ENCODE measurements around the gene GP1BA.
"Not testable (repeated sequence)": the region's sequence is repeated elsewhere in the genome, so short reads cannot be mapped to it uniquely, and the experiment has no call there.

GP1BA gene

DNA sequence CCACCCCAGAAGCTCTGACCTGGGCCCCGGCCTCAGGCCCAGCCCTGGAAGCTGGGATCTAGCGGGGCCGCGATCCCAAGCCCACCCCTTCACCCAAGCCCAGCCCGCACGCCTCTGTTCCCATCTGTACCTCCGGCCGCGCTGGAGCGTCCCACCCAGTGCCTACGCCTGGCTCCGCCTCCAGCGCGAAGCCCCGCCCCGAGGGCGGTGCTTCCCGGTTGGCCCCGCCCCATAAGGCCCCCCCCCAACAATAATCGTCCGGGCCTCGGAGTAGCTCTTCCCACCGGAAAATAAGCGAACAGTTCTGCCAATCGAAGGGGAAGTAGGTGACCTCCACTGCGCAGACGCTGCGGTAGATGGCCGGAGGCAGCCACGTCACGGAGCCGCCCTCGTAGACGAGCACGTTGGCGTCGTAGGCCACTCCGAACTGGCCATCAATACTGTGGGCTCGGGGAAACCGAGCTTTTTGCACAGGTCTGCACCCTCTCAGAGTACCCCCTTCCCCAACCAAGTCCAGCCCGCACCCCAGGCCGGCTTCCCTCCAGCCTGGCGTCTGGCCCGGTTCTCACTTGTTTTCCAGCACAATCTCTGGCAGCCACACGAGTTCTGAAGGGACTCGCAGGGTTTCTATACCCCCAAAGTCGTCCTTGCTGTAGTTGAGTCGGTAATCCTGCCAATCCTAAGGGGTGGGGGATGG lies 30.3 kb upstream of the GP1BA start:
- no peak for DNase-seq (ENCODE audit: low read depth)

DNA sequence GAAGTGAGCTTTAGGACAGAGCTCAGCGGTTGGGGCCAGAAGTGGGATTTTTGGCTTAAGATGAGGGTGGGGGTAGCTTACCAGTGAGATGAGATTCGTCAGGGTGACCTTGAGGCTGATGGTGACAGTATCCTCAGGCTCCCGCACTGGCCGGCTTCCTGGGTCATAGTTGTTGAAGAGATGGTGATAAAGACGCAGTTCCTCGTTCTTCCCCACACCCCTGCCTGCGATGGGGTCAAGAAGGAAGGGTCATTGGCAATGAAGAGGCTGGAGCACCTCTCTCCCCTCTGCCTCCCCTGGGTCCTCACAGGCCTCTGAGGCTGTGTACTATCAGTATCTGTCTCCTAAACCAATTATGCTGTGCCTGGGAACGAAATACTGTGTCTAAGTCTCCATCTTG lies 29.5 kb upstream of the GP1BA start:
- DNase-seq (ENCODE audit: low read depth), result no peak

DNA sequence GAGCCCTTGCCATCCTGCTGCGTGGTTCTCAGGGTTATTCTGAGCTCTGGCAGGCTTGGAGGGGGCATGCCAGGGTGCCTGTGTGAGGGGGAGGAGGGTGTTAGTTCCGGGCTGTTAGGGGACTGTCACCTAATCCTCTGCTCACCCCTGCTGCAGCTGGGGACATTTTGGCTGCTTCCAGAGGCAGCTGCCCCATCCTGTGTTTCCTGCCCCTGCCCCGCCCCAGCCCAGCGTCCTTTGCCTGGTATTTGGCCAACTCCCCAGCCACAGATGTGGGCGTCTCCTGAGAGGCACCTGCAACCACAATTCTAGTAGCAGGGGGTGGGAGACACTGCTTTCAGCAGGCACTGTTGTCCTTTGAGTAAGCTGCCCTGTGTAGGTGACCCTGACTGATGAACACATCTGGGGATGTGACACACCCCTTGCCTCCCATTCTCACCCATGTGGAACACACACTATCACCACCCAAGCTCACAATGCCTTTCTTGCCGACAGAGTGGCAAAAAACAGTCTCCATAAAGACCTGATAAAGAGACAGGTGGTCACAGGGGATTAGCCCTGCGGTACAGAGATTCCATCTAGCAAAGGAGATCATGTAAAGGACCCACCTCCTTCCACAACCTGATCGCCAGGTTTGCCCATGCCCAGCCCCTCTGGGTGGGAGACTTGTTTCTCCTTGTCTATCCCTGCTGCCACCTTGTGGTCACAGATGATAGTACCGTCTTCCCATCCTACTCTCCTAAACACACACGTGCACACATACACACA lies 28.8 kb upstream of the GP1BA start, which contains the start of gene CHRNE:
CHRNE (minus strand) TSS at position 48 of the 768 bp plus-strand sequence; CDS start at position 13, 35 bp downstream.
- no peak for DNase-seq (ENCODE audit: low read depth)

GRCh38 chr17:4906642-4907041 lies 25.4 kb upstream of the GP1BA start:
- not testable (repeated sequence) for DNase-seq (ENCODE audit: low read depth)

DNA sequence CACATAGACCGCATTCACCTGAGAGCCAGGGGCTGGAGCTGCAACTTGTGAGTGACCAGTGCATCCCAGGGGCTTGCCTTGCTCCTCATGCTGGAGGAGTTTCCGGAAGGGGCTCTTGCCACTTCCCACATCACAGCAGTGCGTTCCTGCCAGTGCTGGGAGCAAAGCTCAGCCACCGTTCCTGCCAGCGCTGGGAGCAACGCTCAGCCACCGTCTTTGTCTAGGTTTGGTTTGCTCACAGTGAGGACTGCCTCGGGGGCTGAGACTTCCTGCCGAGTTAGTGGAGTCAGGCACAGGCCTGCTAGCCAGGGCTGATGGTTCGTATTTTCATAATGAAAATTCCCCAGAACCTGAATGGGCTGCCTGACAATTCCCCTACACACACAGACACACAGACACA lies 23.8 kb upstream of the GP1BA start:
- DNase-seq (ENCODE audit: low read depth), result no peak

DNA sequence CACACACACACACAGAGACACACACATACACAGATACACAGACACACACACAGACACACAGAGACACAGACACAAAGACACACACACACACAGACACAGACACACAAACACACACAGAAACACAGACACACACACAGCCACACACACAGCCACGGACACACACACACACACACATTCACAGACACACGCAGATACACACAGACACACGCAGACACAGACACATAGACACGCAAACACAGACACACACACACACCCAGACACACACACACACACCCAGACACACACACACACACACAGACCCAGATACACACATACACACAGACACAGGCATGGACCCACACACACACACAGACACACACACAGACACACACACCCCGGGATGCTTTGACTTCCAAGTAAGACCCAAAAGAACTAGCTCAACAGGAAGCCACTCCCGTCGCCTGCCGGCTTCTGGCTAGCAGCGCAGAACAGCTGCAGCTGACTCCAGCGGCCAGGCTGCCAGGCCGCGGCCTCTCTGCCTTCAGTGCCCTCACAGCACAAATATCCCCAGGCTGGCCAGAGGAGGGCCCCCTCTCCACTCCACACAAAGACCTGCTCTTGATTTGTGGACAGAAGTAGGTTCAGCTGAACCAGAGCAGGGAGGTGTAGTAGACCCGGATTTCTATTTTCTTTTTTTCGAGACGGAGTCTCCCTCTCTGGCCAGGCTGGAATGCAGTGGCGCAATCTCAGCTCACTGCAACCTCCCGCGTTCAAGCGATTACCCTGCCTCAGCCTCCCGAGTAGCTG lies 23.2 kb upstream of the GP1BA start:
- peak; percentile 81 for DNase-seq (ENCODE audit: low read depth)

- no peak for DNase-seq (ENCODE audit: low read depth)
Observed at GRCh38 chr17:4913994-4914393, 18.1 kb upstream of the GP1BA start.

DNA sequence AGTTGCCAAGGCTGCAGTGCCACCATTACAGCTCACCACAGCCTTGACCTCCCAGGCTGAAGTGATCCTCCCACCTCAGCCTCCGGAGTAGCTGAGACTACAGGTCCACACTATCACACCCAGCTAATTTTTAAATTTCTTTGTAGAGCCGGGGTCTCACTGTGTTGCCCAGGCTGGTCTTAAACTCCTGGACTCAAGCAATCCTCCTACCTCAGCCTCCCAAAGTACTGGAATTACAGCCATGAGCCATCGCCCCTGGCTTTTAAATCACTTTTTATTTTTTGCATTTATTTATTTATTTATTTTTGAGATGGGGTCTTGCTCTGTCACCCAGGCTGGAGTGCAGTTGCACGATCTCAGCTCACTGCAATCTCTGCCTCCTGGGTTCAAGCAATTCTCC lies 17.5 kb upstream of the GP1BA start:
- not testable (repeated sequence) for DNase-seq (ENCODE audit: low read depth)

- DNase-seq (ENCODE audit: low read depth), result no peak
Observed at GRCh38 chr17:4919511-4920047, 12.5 kb upstream of the GP1BA start.

DNA sequence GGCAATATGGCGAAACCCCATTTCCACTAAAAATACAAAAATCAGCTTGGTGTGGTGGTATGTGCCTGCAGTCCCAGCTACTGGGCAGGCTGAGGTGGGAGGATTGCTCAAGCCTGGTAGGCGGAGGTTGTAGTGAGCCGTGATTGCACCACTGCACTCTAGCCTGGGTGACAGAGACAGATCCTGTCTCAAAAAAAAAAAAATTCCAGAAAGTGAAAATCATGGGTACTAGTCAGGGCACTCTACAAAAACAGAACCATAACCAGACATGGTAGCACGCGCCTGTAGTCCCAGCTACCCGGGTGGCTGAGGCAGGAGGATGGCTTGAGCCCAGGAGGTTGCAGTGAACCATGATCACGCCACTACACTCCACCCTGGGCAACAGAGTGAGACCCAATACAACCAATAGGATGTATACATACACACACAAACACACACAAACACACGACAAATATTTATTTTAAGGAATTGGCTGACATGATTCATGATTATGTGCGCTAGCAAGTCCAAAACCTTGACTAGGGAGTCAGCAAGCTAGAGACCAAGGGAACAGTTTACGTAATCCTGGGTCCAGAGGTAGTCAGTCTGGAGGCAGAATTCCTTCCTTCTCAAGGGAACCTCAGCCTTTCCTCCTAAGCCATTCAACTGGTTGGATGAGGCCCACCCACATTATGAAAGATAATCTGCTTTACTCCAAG lies 11.6 kb upstream of the GP1BA start:
- no peak for DNase-seq (ENCODE audit: low read depth)

DNA sequence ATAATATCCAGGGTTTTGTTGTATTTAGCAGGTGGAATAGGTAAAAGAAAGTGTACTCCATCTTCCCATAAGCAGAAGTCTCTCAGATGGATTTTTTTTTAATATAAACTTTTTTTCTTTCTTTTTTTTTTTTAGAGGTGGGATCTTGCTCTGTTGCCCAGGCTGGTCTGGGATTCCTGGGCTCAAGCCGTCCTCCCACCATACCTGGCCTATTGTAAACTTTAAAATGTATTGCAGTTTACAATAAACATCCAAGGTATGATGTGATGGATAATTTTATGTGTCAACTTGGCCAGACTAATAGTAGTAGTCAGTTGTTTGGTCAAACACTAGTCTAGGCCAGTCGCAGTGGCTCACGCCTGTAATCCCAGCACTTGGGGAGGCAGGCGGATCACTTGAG lies 10.8 kb upstream of the GP1BA start:
- DNase-seq (ENCODE audit: low read depth), result no peak

DNA sequence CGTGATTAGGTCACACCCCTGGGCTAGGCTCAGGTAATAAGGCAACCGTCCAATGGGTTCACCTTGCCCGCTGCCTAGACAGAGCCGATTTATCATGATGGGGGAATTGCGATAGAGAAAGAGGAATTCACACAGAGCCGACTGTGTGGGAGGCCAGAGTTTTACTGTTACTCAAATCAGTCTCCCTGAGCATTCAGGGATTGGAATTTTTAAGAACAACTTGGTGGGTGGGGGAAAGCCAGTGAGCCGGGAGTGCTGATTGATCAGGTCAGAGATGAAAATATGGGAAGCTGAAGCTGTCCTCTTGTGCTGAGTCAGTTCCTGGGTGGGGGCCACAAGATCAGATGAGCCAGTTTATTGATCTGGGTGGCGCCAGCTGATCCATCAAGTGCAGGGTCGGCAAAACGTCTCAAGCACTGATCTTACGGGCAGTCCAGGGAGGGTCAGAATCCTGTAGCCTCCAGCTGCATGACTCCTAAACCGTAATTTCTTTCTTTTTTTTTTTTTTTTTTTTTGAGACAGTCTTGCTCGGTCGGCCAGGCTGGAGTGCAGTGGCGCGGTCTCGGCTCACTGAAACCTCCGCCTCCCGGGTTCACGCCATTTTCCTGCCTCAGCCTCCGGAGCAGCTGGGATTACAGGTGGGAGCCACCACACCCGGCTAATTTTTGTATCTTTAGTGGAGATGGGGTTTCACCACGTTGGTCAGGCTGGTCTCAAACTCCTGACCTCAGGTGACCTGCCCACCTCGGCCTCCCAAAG lies 5.3 kb upstream of the GP1BA start:
- not testable (repeated sequence) for DNase-seq (ENCODE audit: low read depth)

DNA sequence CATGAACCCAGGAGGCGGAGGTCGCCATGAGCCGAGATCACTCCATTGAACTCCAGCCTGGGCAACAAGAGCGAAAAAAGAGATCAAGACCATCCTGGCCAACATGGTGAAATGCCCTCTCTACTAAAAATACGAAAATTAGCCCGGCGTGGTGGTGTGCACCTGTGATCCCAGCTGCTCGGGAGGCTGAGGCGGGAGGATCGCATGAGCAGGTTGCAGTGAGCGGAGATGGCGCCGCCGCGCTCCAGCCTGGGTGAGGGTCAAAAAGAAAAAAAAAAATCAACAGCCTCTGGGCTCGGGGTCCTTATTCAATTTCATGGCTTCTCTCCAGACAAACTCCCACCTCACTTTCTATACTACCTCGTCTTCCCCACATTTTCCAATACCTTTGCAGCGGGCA lies 3.2 kb upstream of the GP1BA start:
- DNase-seq (ENCODE audit: low read depth), result no peak

GRCh38 chr17:4932756-4933155 lies 679 bp downstream of the GP1BA start:
- DNase-seq (ENCODE audit: low read depth), result no peak

GRCh38 chr17:4933646-4934045 lies 1.6 kb downstream of the GP1BA start:
- no peak for DNase-seq (ENCODE audit: low read depth)

DNA sequence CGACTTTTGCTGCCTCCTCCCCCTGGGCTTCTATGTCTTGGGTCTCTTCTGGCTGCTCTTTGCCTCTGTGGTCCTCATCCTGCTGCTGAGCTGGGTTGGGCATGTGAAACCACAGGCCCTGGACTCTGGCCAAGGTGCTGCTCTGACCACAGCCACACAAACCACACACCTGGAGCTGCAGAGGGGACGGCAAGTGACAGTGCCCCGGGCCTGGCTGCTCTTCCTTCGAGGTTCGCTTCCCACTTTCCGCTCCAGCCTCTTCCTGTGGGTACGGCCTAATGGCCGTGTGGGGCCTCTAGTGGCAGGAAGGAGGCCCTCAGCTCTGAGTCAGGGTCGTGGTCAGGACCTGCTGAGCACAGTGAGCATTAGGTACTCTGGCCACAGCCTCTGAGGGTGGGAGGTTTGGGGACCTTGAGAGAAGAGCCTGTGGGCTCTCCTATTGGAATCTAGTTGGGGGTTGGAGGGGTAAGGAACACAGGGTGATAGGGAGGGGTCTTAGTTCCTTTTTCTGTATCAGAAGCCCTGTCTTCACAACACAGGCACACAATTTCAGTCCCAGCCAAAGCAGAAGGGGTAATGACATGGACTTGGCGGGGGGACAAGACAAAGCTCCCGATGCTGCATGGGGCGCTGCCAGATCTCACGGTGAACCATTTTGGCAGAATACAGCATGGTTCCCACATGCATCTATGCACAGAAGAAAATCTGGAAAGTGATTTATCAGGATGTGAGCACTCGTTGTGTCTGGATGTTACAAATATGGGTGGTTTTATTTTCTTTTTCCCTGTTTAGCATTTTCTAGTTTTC lies 2.3 kb downstream of the GP1BA start:
- no peak for DNase-seq (ENCODE audit: low read depth)

- DNase-seq (ENCODE audit: low read depth), result no peak
Observed at GRCh38 chr17:4935650-4936049, 3.6 kb downstream of the GP1BA start.

DNA sequence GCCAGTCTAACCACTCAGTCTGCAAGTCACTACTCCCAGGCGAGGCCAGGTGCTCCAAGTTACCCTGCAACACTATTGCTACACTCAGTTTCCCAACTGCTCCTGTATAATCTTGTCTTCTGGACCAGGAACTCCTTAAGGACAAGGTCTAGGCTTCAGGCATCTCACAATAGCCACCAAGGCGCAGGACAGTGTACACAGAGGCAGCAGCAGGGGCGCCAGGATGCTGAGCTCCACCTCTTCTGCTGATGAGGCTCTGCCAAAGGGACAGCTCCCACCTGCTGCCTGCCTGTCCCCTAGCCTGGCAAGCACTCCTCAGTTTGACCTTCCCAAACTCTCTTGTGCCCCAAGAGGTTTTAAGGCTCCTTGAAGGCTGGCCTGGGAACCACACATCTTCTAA lies 4.4 kb downstream of the GP1BA start:
- DNase-seq (ENCODE audit: low read depth), result no peak

DNA sequence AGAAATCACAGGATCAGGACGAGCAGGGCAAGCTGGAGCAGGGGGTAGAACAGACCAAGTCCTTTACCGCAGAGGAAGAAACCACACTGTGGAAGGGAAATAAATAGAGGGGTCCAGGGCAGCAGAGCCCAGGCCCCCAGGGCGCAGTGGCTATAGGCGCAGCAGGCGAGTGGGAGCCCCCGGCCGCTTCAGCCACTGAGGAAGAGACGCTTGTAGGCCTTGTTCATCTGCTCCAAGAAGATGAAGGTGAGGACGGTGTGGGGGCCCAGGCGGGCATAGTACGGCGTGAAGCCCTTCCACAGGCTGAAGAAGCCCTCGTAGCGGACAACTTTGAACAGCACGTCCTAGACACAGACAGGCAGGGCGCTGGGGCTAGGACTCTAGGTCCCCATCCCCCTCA lies 5.5 kb downstream of the GP1BA start:
- DNase-seq (ENCODE audit: low read depth), result no peak

GRCh38 chr17:4938069-4938491 lies 6.0 kb downstream of the GP1BA start:
- no peak for DNase-seq (ENCODE audit: low read depth)

All from GM04503 (cell line).